K562 (cell line): ENCODE measurements around the gene MLST8. TPM values are rescaled to one million over a fixed set of nuclear protein-coding genes. Genes with fewer than 3 reads are reported as not detected.

Source experiments
- ADNP ChIP-seq: fragments of 200-800 bp; sonication (Bioruptor generic); IDR thresholded peaks from 2 replicates; pipeline ENCODE4 v1.6.1; 2016; ENCODE audit warnings: missing genetic modification characterization, missing compliant biosample characterization
- CBFA2T2 ChIP-seq: fragments of 450-650 bp; conservative IDR thresholded peaks from 2 replicates; pipeline ENCODE4 v1.6.1; 2017; ENCODE audit warnings: mild to moderate bottlenecking
- COPS2 ChIP-seq: fragments of 450-650 bp; conservative IDR thresholded peaks from 2 replicates; pipeline ENCODE4 v1.6.1; 2016; ENCODE audit warnings: mild to moderate bottlenecking, moderate library complexity
- DNMT1 ChIP-seq: fragments of 450-650 bp; IDR thresholded peaks from 2 replicates; pipeline ENCODE4 v1.6.1; 2016; ENCODE audit warnings: antibody characterized with exemption, mild to moderate bottlenecking
- EHMT2 ChIP-seq: fragments of 450-650 bp; IDR thresholded peaks from 2 replicates; pipeline ENCODE4 v1.6.1; 2018; ENCODE audit warnings: antibody characterized with exemption
- EZH2 ChIP-seq: IDR thresholded peaks from 2 replicates; pipeline ENCODE4 v1.6.1; 2012; ENCODE audit warnings: low read depth, mild to moderate bottlenecking, inconsistent platforms, low read length, borderline replicate concordance
- KDM4B ChIP-seq, 2 experiments: fragments of 450-650 bp in 1 of 2; sonication (generic) in 1 of 2; IDR thresholded peaks; 2 replicates each; pipeline ENCODE4 v1.6.1; 2016 to 2017; ENCODE audit warnings: borderline replicate concordance in 2 of 2, antibody characterized with exemption in 1 of 2, low read depth in 1 of 2, mild to moderate bottlenecking in 1 of 2
- MAFF ChIP-seq: IDR thresholded peaks from 2 replicates; pipeline ENCODE4 v1.6.1; 2012; ENCODE audit warnings: low read length, improper control_type of control experiment
- OTX1 ChIP-seq: fragments of 450-650 bp; formaldehyde crosslinking; IDR thresholded peaks from 2 replicates; pipeline ENCODE4 v1.4.0; 2022; ENCODE audit warnings: mild to moderate bottlenecking
- POLR2G ChIP-seq: fragments of 200-400 bp; formaldehyde crosslinking; IDR thresholded peaks from 2 replicates; pipeline ENCODE4 v1.6.1; 2017; ENCODE audit warnings: low read depth, mild to moderate bottlenecking, antibody characterized with exemption, low read length, moderate library complexity
- RBBP5 ChIP-seq: fragments of 200-600 bp; sonication (generic); IDR thresholded peaks from 2 replicates; pipeline ENCODE4 v1.6.1; 2012; ENCODE audit warnings: borderline replicate concordance, mild to moderate bottlenecking, low read length, control low read depth, inconsistent platforms; ENCODE audit not compliant: insufficient read depth, poor library complexity, severe bottlenecking
- TAF9B ChIP-seq: fragments of 450-650 bp; IDR thresholded peaks from 2 replicates; pipeline ENCODE4 v1.6.1; 2018; ENCODE audit warnings: mild to moderate bottlenecking; ENCODE audit not compliant: partially characterized antibody
- TARDBP ChIP-seq: fragments of 450-650 bp; IDR thresholded peaks from 2 replicates; pipeline ENCODE4 v1.6.1; 2016
- U2AF1 ChIP-seq: fragments of 200-400 bp; formaldehyde crosslinking; optimal IDR thresholded peaks from 2 replicates; pipeline ENCODE3; 2017; ENCODE audit warnings: mild to moderate bottlenecking, low read depth, low read length, moderate library complexity
- YBX1 ChIP-seq: fragments of 450-650 bp; IDR thresholded peaks from 2 replicates; pipeline ENCODE4 v1.7.1; 2016; ENCODE audit warnings: mild to moderate bottlenecking
- ZNF23 ChIP-seq: fragments of 250-450 bp; sonication (Bioruptor Pico); IDR thresholded peaks from 2 replicates; pipeline ENCODE4 v1.4.0; 2020; ENCODE audit warnings: mild to moderate bottlenecking
- ZNF384 ChIP-seq: IDR thresholded peaks from 2 replicates; pipeline ENCODE4 v1.6.1; 2012; ENCODE audit warnings: low read depth, low read length, improper control_type of control experiment
- ZNF79 ChIP-seq: fragments of 250-450 bp; sonication (Bioruptor Pico); IDR thresholded peaks from 2 replicates; pipeline ENCODE4 v1.4.0; 2020; ENCODE audit warnings: low read depth, mild to moderate bottlenecking, moderate library complexity
- polyA plus RNA-seq, 8 experiments: library from polyadenylated mRNA; depleted of rRNA in 4 of 8; stranded (reverse) in 5 of 8; unstranded in 3 of 8; fragments of >200 nt; fragmentation: Nextera tagmentation in 2 of 8; fragmentation: Illumina TruSeq in 1 of 8; extraction: Ambion mirVana in 2 of 8; extraction: Trizol in 1 of 8; gene quantifications; 2 replicates each; pipeline versions ENCODE4 v1.2.1 to v1.2.3, GENCODE V29; 2011 to 2014; ENCODE audit warnings: inconsistent platforms in 1 of 8, missing spikeins in 1 of 8
- total RNA-seq, 7 experiments: library from RNA; depleted of rRNA in 6 of 7; stranded (reverse); fragments of >200 nt in 6 of 7; fragmentation: Illumina TruSeq in 2 of 7; extraction: Trizol in 2 of 7; gene quantifications; 2 replicates each; pipeline versions ENCODE4 v1.2.1 to v1.2.3, GENCODE V29; 2011 to 2021; ENCODE audit warnings: low replicate concordance in 1 of 7
- TF ChIP-seq, protein P1 (sequence below): sonication (generic); formaldehyde crosslinking; IDR thresholded peaks from 2 replicates; pipeline ENCODE4 v1.8.1; 2023; ENCODE audit warnings: mild to moderate bottlenecking, missing genetic modification reagents, moderate library complexity
- TF ChIP-seq, protein P2 (sequence below): fragments of 250-450 bp; sonication (Bioruptor Pico); IDR thresholded peaks from 2 replicates; pipeline ENCODE4 v1.4.0; 2020; ENCODE audit warnings: mild to moderate bottlenecking, moderate library complexity
- TF ChIP-seq, protein P3 (sequence below): fragments of 450-650 bp; formaldehyde crosslinking; IDR thresholded peaks from 2 replicates; pipeline ENCODE4 v1.4.0; 2022; ENCODE audit warnings: missing genetic modification characterization
- TF ChIP-seq, protein P4 (sequence below): fragments of 250-450 bp; sonication (Bioruptor Pico); IDR thresholded peaks from 2 replicates; pipeline ENCODE4 v1.5.0; 2021; ENCODE audit warnings: mild to moderate bottlenecking, moderate library complexity

Gene MLST8
- total and polyA plus RNA-seq, 9 of the 15 experiments (the other 6 are each of a cell fraction or from before 2014, with no cell fraction given), result 1.5 to 116 (median 43.3) TPM

DNA sequence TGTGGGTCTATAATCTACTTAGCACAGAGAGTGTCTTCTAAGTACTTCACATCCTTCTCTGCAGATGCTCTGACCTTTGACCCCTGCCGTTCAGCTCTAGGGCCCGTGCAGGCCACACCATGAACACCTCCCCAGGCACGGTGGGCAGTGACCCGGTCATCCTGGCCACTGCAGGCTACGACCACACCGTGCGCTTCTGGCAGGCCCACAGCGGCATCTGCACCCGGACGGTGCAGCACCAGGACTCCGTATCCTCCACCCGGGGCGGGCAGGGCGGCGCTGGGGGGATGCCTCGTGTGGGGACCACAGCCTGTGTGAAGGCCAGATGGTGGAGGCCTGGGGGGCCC, 686 bp downstream of the MLST8 start (continued):
- TF ChIP-seq, protein P1, sequence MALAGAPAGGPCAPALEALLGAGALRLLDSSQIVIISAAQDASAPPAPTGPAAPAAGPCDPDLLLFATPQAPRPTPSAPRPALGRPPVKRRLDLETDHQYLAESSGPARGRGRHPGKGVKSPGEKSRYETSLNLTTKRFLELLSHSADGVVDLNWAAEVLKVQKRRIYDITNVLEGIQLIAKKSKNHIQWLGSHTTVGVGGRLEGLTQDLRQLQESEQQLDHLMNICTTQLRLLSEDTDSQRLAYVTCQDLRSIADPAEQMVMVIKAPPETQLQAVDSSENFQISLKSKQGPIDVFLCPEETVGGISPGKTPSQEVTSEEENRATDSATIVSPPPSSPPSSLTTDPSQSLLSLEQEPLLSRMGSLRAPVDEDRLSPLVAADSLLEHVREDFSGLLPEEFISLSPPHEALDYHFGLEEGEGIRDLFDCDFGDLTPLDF (CRISPR knock-in tag), result 0 out of 2 replicates have a peak, but pooled peaks have one; percentile 49
- no peak for TF ChIP-seq ZNF23
- TF ChIP-seq, protein P2, sequence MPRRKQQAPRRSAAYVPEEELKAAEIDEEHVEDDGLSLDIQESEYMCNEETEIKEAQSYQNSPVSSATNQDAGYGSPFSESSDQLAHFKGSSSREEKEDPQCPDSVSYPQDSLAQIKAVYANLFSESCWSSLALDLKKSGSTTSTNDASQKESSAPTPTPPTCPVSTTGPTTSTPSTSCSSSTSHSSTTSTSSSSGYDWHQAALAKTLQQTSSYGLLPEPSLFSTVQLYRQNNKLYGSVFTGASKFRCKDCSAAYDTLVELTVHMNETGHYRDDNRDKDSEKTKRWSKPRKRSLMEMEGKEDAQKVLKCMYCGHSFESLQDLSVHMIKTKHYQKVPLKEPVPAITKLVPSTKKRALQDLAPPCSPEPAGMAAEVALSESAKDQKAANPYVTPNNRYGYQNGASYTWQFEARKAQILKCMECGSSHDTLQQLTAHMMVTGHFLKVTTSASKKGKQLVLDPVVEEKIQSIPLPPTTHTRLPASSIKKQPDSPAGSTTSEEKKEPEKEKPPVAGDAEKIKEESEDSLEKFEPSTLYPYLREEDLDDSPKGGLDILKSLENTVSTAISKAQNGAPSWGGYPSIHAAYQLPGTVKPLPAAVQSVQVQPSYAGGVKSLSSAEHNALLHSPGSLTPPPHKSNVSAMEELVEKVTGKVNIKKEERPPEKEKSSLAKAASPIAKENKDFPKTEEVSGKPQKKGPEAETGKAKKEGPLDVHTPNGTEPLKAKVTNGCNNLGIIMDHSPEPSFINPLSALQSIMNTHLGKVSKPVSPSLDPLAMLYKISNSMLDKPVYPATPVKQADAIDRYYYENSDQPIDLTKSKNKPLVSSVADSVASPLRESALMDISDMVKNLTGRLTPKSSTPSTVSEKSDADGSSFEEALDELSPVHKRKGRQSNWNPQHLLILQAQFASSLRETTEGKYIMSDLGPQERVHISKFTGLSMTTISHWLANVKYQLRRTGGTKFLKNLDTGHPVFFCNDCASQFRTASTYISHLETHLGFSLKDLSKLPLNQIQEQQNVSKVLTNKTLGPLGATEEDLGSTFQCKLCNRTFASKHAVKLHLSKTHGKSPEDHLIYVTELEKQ (CRISPR knock-in tag), result no peak
- TF ChIP-seq ADNP (tag), result no peak
- TF ChIP-seq DNMT1, result no peak
- TF ChIP-seq, protein P3, sequence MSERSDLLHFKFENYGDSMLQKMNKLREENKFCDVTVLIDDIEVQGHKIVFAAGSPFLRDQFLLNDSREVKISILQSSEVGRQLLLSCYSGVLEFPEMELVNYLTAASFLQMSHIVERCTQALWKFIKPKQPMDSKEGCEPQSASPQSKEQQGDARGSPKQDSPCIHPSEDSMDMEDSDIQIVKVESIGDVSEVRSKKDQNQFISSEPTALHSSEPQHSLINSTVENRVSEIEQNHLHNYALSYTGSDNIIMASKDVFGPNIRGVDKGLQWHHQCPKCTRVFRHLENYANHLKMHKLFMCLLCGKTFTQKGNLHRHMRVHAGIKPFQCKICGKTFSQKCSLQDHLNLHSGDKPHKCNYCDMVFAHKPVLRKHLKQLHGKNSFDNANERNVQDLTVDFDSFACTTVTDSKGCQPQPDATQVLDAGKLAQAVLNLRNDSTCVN (CRISPR knock-in tag), result no peak
- no peak for TF ChIP-seq OTX1 (CRISPR knock-in tag)
- TF ChIP-seq ZNF79 (CRISPR knock-in tag), result no peak
- TF ChIP-seq, protein P4, sequence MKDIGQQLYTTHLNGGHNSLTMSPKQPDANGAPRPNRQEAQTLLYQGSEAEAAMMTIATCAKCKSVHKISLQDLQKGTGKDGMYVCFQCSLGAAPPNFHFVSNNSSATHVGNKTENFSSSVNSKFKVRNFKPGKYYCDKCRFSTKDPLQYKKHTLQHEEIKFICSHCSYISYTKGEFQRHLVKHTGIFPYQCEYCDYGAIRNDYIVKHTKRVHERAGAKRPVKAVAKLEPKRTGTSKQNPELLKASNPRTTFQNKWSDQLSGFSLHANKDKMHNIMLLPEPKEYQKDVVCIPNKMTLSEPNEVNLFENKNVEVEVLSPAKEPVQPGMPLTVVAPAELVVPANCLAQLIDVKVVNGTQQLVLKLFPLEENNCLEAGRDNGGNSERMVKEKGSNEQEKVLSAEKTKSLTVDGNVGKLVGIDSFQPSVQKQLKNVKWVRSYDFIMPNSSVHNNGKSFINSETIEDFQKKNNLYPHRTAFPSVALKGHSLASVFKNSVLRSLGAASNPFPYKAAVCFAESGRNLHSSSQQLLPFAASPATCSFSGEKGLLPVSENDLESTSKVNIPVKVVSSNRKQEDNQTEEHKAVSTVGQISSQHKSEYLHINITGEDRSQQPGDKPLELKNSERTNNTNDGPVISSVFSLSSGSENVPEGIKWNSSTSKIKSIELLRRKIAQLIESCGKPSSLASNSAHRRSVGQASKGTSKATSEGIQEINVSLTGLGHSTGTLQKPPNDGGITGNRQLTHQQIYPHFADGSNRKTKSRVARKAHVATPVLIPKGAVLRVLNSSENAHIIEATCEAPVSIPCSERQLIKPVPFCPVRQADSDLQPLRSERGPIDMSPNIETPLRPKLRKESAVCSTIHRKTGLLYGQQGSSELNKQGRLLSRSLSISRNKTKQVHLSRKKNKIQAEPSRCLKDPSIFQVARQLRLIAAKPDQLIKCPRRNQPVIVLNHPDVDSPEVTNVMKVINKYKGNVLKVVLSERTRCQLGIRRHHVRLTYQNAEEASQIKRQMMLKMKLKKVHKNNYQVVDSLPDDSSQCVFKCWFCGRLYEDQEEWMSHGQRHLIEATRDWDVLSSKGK, result no peak
- TF ChIP-seq TARDBP, result no peak
- no peak for TF ChIP-seq RBBP5
- TF ChIP-seq ZNF384, result no peak
- TF ChIP-seq POLR2G, result no peak
- TF ChIP-seq CBFA2T2, result 0 out of 2 replicates have a peak, but pooled peaks have one; percentile 23
- TF ChIP-seq EZH2, result no peak
- no peak for TF ChIP-seq COPS2
- no peak for TF ChIP-seq EHMT2
- TF ChIP-seq YBX1, result no peak
- no peak for TF ChIP-seq MAFF
- TF ChIP-seq KDM4B (IDR thresholded peaks at IDR 0.05; ENCODE audit: borderline replicate concordance in 2 of 2, low read depth in 1 of 2), result no peak
- no peak for TF ChIP-seq TAF9B
- TF ChIP-seq U2AF1, result no peak
